SK-N-SH (cell line): Measurements from ENCODE around the gene DPM2. TPM values are rescaled to one million over a fixed set of nuclear protein-coding genes. Genes with fewer than 3 reads are reported as not detected.

Source experiments
- CTCF ChIA-PET: fragments of 300-600, 350-600 bp; formaldehyde crosslinking; extraction: SDS; loops from one replicate; lab custom pipeline; 2021; lab: Yijun Ruan, JAX
- POLR2A ChIA-PET: fragments of 350-600 bp; sonication (Branson Sonifier 250); formaldehyde crosslinking; extraction: SDS; loops from one replicate; lab custom pipeline; 2020; ENCODE audit warnings: antibody characterized with exemption, inconsistent platforms; lab: Yijun Ruan, JAX
- DNase-seq: peaks from one replicate; pipeline ENCODE4 v3.0.0; 2012
- H2AFZ ChIP-seq: fragments of 200-600 bp; sonication (generic); 2 replicates; pipeline ENCODE4 v1.8.1; 2016; ENCODE audit warnings: antibody characterized with exemption, mild to moderate bottlenecking, low read depth
- H3F3A ChIP-seq: fragments of 200-600 bp; sonication (generic); replicated peaks from 2 replicates; pipeline ENCODE3; 2016; ENCODE audit warnings: antibody characterized with exemption, mild to moderate bottlenecking; ENCODE audit not compliant: insufficient read depth
- H3K27ac ChIP-seq, 2 experiments: fragments of 200-500 bp in 1 of 2; fragments of 200-600 bp in 1 of 2; sonication (Bioruptor generic) in 1 of 2; sonication (generic), shearing (Covaris generic) in 1 of 2; 2 replicates each; pipeline versions ENCODE4 v1.5.1 to v1.6.1; 2014 to 2016; ENCODE audit warnings: low read depth in 2 of 2, inconsistent platforms in 1 of 2, low read length in 1 of 2, mild to moderate bottlenecking in 1 of 2, mixed read lengths in 1 of 2
- H3K27me3 ChIP-seq: fragments of 200-600 bp; sonication (generic), shearing (Covaris generic); 2 replicates; pipeline ENCODE4 v1.6.1; 2016; ENCODE audit warnings: mixed run types; ENCODE audit not compliant: insufficient read depth
- H3K36me3 ChIP-seq, 2 experiments: fragments of 200-500 bp in 1 of 2; fragments of 200-600 bp in 1 of 2; sonication (Bioruptor generic) in 1 of 2; sonication (generic) in 1 of 2; replicated peaks in 1 of 2; 2 replicates each; pipeline versions ENCODE3 to v1.5.1; 2014 to 2016; ENCODE audit warnings: low read length in 1 of 2, mild to moderate bottlenecking in 1 of 2; ENCODE audit not compliant: insufficient read depth in 2 of 2, control insufficient read depth in 1 of 2
- H3K4me1 ChIP-seq, 2 experiments: fragments of 200-500 bp in 1 of 2; fragments of 200-600 bp in 1 of 2; sonication (Bioruptor generic) in 1 of 2; sonication (generic), shearing (Covaris generic) in 1 of 2; 2 replicates each; pipeline versions ENCODE4 v1.5.1 to v1.6.1; 2014 to 2016; ENCODE audit warnings: low read depth in 1 of 2, low read length in 1 of 2, mixed run types in 1 of 2; ENCODE audit not compliant: insufficient read depth in 2 of 2, control insufficient read depth in 1 of 2
- H3K4me2 ChIP-seq: fragments of 200-600 bp; sonication (generic), shearing (Covaris generic); 2 replicates; pipeline ENCODE4 v1.6.1; 2017; ENCODE audit warnings: mixed run types
- H3K4me3 ChIP-seq, 2 experiments: fragments of 200-500 bp in 1 of 2; fragments of 200-600 bp in 1 of 2; sonication (Bioruptor generic) in 1 of 2; sonication (generic), shearing (Covaris generic) in 1 of 2; 2 replicates each; pipeline versions ENCODE4 v1.5.1 to v1.8.1; 2014 to 2016; ENCODE audit warnings: low read depth in 2 of 2, inconsistent platforms in 1 of 2, low read length in 1 of 2, mild to moderate bottlenecking in 1 of 2, mixed read lengths in 1 of 2, moderate library complexity in 1 of 2
- H3K79me2 ChIP-seq: fragments of 200-600 bp; sonication (generic); 2 replicates; pipeline ENCODE4 v1.8.1; 2017; ENCODE audit warnings: mild to moderate bottlenecking; ENCODE audit not compliant: insufficient read depth
- H3K9ac ChIP-seq: fragments of 200-600 bp; sonication (generic); 2 replicates; pipeline ENCODE4 v1.6.1; 2017; ENCODE audit warnings: mixed run types
- H3K9me2 ChIP-seq: fragments of 200-600 bp; sonication (generic); 2 replicates; pipeline ENCODE4 v1.6.1; 2017; ENCODE audit warnings: mixed run types
- H3K9me3 ChIP-seq: fragments of 200-600 bp; sonication (generic); 2 replicates; pipeline ENCODE4 v1.6.1; 2017; ENCODE audit warnings: mixed run types, mild to moderate bottlenecking, moderate library complexity
- H4K20me1 ChIP-seq: fragments of 200-600 bp; sonication (generic); 2 replicates; pipeline ENCODE4 v1.6.1; 2017; ENCODE audit warnings: mild to moderate bottlenecking, mixed run types; ENCODE audit not compliant: insufficient read depth
- ELF1 ChIP-seq: IDR thresholded peaks from 2 replicates; pipeline ENCODE4 v1.4.0; 2012
- EP300 ChIP-seq, 2 experiments: IDR thresholded peaks; 2 replicates each; pipeline versions ENCODE4 v1.4.0 to v1.6.1; 2012; ENCODE audit warnings: borderline replicate concordance in 1 of 2, low read depth in 1 of 2, low read length in 1 of 2
- FOXJ3 ChIP-seq: sonication (generic); formaldehyde crosslinking; IDR thresholded peaks from 2 replicates; pipeline ENCODE4 v1.5.1; 2020; ENCODE audit warnings: mild to moderate bottlenecking, missing genetic modification reagents
- FOXM1 ChIP-seq: IDR thresholded peaks from 2 replicates; pipeline ENCODE4 v1.4.0; 2012; ENCODE audit warnings: low read depth, mild to moderate bottlenecking
- GABPA ChIP-seq: IDR thresholded peaks from 2 replicates; pipeline ENCODE4 v1.4.0; 2012; ENCODE audit warnings: low read depth, mild to moderate bottlenecking
- JUND ChIP-seq: IDR thresholded peaks from 2 replicates; pipeline ENCODE4 v1.4.0; 2012
- MXI1 ChIP-seq: IDR thresholded peaks from 2 replicates; pipeline ENCODE4 v1.6.1; 2012; ENCODE audit warnings: mild to moderate bottlenecking, low read depth, low read length, improper control_type of control experiment
- NFIC ChIP-seq: IDR thresholded peaks from 2 replicates; pipeline ENCODE4 v1.4.0; 2012; ENCODE audit warnings: borderline replicate concordance
- RAD21 ChIP-seq: IDR thresholded peaks from 2 replicates; pipeline ENCODE4 v1.6.1; 2012; ENCODE audit warnings: mild to moderate bottlenecking, low read length
- RCOR1 ChIP-seq: fragments of 150-350 bp; IDR thresholded peaks from 2 replicates; pipeline ENCODE4 v1.6.1; 2017; ENCODE audit warnings: antibody characterized with exemption, low read length
- RFX5 ChIP-seq: IDR thresholded peaks from 2 replicates; pipeline ENCODE4 v1.6.1; 2012; ENCODE audit warnings: mild to moderate bottlenecking, improper control_type of control experiment, low read length
- SMC3 ChIP-seq: IDR thresholded peaks from 2 replicates; pipeline ENCODE4 v1.6.1; 2012; ENCODE audit warnings: low read depth, low read length, improper control_type of control experiment
- TCF12 ChIP-seq: IDR thresholded peaks from 2 replicates; pipeline ENCODE4 v1.4.0; 2012
- TEAD4 ChIP-seq: IDR thresholded peaks from 2 replicates; pipeline ENCODE4 v1.4.0; 2012; ENCODE audit warnings: mild to moderate bottlenecking, borderline replicate concordance; ENCODE audit not compliant: insufficient read depth
- WGBS: methylation state at CpG from one replicate; pipeline ENCODE4 v1.1.6; 2017; ENCODE audit warnings: low lambda C conversion rate; 5-methylcytosine and 5-hydroxymethylcytosine counted together
- polyA plus RNA-seq, 3 experiments: library from polyadenylated mRNA; depleted of rRNA; stranded (reverse); fragments of >200 nt; gene quantifications; 2 replicates each; pipeline ENCODE4 v1.2.3, GENCODE V29; 2012
- TF ChIP-seq, protein P1 (sequence below): IDR thresholded peaks from 2 replicates; pipeline ENCODE4 v1.4.0; 2012; ENCODE audit warnings: low read depth, borderline replicate concordance
- TF ChIP-seq, protein P2 (sequence below): fragments of 150-350 bp; IDR thresholded peaks from 2 replicates; pipeline ENCODE4 v1.6.1; 2016; ENCODE audit warnings: mild to moderate bottlenecking, low read depth, low read length
- TF ChIP-seq, protein P3 (sequence below): IDR thresholded peaks from 2 replicates; pipeline ENCODE4 v1.4.0; 2012; ENCODE audit warnings: low read depth, borderline replicate concordance
- TF ChIP-seq, protein P4 (sequence below): IDR thresholded peaks from 2 replicates; pipeline ENCODE4 v1.4.0; 2012; ENCODE audit warnings: low read depth
- TF ChIP-seq, protein P5 (sequence below): fragments of 150-350 bp; IDR thresholded peaks from 2 replicates; pipeline ENCODE4 v1.6.1; 2017; ENCODE audit warnings: antibody characterized with exemption, low read length, low read depth, borderline replicate concordance
- TF ChIP-seq, protein P6 (sequence below): IDR thresholded peaks from 2 replicates; pipeline ENCODE4 v1.6.1; 2012; ENCODE audit warnings: mild to moderate bottlenecking, low read depth, low read length, moderate library complexity

The DPM2 gene
- polyA plus RNA-seq, 1 of the 3 experiments (the other 2 are of a cell fraction): 106 TPM

DNA sequence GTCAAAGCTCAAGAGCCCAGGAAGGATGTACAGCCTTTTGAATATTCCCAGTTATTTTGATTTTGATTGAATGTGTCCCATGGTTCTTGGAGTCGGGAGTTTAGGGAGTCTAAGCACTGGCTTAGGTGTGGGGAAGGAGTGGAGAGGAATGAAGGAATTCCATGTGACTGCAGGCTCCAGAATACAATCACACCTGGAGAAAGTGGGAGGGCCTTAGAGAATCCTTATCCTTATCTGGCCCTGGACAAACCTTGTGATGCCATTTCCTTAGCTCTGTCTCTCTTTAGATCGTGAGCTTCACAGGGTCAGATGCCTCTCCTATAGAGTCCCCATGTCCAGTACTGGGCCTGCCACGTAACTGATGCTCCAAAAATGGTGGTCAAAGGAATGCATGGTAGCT, 47.4 kb upstream of the DPM2 start:
- no peak overlapping the region for H2AFZ ChIP-seq
- H3K4me2 ChIP-seq: no peak overlapping the region
- H3K9me2 ChIP-seq: no peaks in the 10 kb centered on the region
- no peaks in the 10 kb centered on the region for H3K36me3 ChIP-seq
- H3K27me3 ChIP-seq: no peaks in the 10 kb centered on the region
- ChIA-PET POLR2A (no interaction called here), CTCF (interaction anchor here (1.0 to 1.8 kb wide), 5 partner anchors 30 to 133 kb away, joined by 3 to 6 read pairs (median 3); no protein-coding TSS in a partner anchor)
- H3F3A ChIP-seq: no peaks in the 10 kb centered on the region
- H4K20me1 ChIP-seq: peaks cover 2% of the 10 kb centered on the region; the same call in 1 of the 2 replicates
- TF ChIP-seq, protein P1, sequence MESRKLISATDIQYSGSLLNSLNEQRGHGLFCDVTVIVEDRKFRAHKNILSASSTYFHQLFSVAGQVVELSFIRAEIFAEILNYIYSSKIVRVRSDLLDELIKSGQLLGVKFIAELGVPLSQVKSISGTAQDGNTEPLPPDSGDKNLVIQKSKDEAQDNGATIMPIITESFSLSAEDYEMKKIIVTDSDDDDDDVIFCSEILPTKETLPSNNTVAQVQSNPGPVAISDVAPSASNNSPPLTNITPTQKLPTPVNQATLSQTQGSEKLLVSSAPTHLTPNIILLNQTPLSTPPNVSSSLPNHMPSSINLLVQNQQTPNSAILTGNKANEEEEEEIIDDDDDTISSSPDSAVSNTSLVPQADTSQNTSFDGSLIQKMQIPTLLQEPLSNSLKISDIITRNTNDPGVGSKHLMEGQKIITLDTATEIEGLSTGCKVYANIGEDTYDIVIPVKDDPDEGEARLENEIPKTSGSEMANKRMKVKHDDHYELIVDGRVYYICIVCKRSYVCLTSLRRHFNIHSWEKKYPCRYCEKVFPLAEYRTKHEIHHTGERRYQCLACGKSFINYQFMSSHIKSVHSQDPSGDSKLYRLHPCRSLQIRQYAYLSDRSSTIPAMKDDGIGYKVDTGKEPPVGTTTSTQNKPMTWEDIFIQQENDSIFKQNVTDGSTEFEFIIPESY: no peak
- TF ChIP-seq NFIC (no peak), MXI1 (no peak), TCF12 (no peak), GABPA (no peak), FOXM1 (no peak), JUND (no peak), FOXJ3 (CRISPR knock-in tag) (no peak), RFX5 (no peak), RAD21 (no peak), RCOR1 (no peak), ELF1 (no peak), EP300 (IDR thresholded peaks at IDR 0.05; ENCODE audit: borderline replicate concordance in 1 of 2, low read depth in 1 of 2, low read length in 1 of 2) (no peak), TEAD4 (no peak), SMC3 (no peak)
- TF ChIP-seq, protein P2, sequence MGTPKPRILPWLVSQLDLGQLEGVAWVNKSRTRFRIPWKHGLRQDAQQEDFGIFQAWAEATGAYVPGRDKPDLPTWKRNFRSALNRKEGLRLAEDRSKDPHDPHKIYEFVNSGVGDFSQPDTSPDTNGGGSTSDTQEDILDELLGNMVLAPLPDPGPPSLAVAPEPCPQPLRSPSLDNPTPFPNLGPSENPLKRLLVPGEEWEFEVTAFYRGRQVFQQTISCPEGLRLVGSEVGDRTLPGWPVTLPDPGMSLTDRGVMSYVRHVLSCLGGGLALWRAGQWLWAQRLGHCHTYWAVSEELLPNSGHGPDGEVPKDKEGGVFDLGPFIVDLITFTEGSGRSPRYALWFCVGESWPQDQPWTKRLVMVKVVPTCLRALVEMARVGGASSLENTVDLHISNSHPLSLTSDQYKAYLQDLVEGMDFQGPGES: no peak
- TF ChIP-seq, protein P3, sequence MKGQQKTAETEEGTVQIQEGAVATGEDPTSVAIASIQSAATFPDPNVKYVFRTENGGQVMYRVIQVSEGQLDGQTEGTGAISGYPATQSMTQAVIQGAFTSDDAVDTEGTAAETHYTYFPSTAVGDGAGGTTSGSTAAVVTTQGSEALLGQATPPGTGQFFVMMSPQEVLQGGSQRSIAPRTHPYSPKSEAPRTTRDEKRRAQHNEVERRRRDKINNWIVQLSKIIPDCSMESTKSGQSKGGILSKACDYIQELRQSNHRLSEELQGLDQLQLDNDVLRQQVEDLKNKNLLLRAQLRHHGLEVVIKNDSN: no peak
- TF ChIP-seq, protein P4, sequence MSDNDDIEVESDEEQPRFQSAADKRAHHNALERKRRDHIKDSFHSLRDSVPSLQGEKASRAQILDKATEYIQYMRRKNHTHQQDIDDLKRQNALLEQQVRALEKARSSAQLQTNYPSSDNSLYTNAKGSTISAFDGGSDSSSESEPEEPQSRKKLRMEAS: no peak
- TF ChIP-seq, protein P5, sequence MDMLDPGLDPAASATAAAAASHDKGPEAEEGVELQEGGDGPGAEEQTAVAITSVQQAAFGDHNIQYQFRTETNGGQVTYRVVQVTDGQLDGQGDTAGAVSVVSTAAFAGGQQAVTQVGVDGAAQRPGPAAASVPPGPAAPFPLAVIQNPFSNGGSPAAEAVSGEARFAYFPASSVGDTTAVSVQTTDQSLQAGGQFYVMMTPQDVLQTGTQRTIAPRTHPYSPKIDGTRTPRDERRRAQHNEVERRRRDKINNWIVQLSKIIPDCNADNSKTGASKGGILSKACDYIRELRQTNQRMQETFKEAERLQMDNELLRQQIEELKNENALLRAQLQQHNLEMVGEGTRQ: no peak
- TF ChIP-seq, protein P6, sequence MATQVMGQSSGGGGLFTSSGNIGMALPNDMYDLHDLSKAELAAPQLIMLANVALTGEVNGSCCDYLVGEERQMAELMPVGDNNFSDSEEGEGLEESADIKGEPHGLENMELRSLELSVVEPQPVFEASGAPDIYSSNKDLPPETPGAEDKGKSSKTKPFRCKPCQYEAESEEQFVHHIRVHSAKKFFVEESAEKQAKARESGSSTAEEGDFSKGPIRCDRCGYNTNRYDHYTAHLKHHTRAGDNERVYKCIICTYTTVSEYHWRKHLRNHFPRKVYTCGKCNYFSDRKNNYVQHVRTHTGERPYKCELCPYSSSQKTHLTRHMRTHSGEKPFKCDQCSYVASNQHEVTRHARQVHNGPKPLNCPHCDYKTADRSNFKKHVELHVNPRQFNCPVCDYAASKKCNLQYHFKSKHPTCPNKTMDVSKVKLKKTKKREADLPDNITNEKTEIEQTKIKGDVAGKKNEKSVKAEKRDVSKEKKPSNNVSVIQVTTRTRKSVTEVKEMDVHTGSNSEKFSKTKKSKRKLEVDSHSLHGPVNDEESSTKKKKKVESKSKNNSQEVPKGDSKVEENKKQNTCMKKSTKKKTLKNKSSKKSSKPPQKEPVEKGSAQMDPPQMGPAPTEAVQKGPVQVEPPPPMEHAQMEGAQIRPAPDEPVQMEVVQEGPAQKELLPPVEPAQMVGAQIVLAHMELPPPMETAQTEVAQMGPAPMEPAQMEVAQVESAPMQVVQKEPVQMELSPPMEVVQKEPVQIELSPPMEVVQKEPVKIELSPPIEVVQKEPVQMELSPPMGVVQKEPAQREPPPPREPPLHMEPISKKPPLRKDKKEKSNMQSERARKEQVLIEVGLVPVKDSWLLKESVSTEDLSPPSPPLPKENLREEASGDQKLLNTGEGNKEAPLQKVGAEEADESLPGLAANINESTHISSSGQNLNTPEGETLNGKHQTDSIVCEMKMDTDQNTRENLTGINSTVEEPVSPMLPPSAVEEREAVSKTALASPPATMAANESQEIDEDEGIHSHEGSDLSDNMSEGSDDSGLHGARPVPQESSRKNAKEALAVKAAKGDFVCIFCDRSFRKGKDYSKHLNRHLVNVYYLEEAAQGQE: no peak
- no peak overlapping the region for H3K9ac ChIP-seq
- no peaks in the 10 kb centered on the region for H3K9me3 ChIP-seq
- no peak for DNase-seq
- WGBS: 86% methylated on average over 2 of the region's 3 CpGs
- H3K4me1 ChIP-seq: peaks cover 0 to 12% of the 10 kb centered on the region in 2 experiments; a peak in 2 of 4 replicates
- no peak overlapping the region for H3K27ac ChIP-seq
- peaks cover 5% of the 10 kb centered on the region for H3K79me2 ChIP-seq
- no peak overlapping the region for H3K4me3 ChIP-seq
